H9 (cell line): Measurements from ENCODE around the gene CR1L. TPM values are rescaled to one million over a fixed set of nuclear protein-coding genes. Genes with fewer than 3 reads are reported as not detected.
"Not testable (repeated sequence)": the region's sequence is repeated elsewhere in the genome, so short reads cannot be mapped to it uniquely, and the experiment has no call there.

ENCODE experiments used
- DNase-seq: peaks from one replicate; pipeline ENCODE4 v3.0.0-alpha.2; 2017
- H2AFZ ChIP-seq: one replicate; pipeline ENCODE4 v1.6.1; 2013; ENCODE audit warnings: mild to moderate bottlenecking, low read length, control low read depth, moderate library complexity
- H2AK5ac ChIP-seq: 2 replicates; pipeline ENCODE4 v1.6.1; 2013; ENCODE audit warnings: low read length, control low read depth, mixed read lengths; ENCODE audit not compliant: insufficient read length
- H2BK120ac ChIP-seq: one replicate; pipeline ENCODE4 v1.6.1; 2013; ENCODE audit warnings: low read depth, mild to moderate bottlenecking, low read length, control low read depth, inconsistent platforms; ENCODE audit not compliant: poor library complexity, severe bottlenecking
- H2BK12ac ChIP-seq: 2 replicates; pipeline ENCODE4 v1.6.1; 2013; ENCODE audit warnings: low read length, control low read depth, mixed read lengths, low read depth; ENCODE audit not compliant: insufficient read length
- H2BK15ac ChIP-seq: 2 replicates; pipeline ENCODE4 v1.6.1; 2013; ENCODE audit warnings: low read depth, low read length, control low read depth
- H2BK20ac ChIP-seq: one replicate; pipeline ENCODE4 v1.6.1; 2013; ENCODE audit warnings: low read depth, mild to moderate bottlenecking, low read length, control low read depth, inconsistent platforms; ENCODE audit not compliant: poor library complexity, severe bottlenecking
- H2BK5ac ChIP-seq: 2 replicates; pipeline ENCODE4 v1.6.1; 2013; ENCODE audit warnings: low read length, control low read depth, mixed read lengths; ENCODE audit not compliant: insufficient read length
- H3K14ac ChIP-seq: 2 replicates; pipeline ENCODE4 v1.6.1; 2013; ENCODE audit warnings: low read length, control low read depth; ENCODE audit not compliant: insufficient read depth
- H3K18ac ChIP-seq: 2 replicates; pipeline ENCODE4 v1.6.1; 2013; ENCODE audit warnings: low read depth, mild to moderate bottlenecking, mixed read lengths, low read length, control low read depth; ENCODE audit not compliant: insufficient read length
- H3K23ac ChIP-seq: 2 replicates; pipeline ENCODE4 v1.6.1; 2013; ENCODE audit warnings: low read length, control low read depth, mixed read lengths, low read depth; ENCODE audit not compliant: insufficient read length
- H3K23me2 ChIP-seq: 2 replicates; pipeline ENCODE4 v1.6.1; 2013; ENCODE audit warnings: low read depth, mild to moderate bottlenecking, mixed read lengths, low read length, control low read depth; ENCODE audit not compliant: insufficient read length, poor library complexity, severe bottlenecking
- H3K27ac ChIP-seq: 2 replicates; pipeline ENCODE4 v1.5.1; 2013; ENCODE audit warnings: low read length, control low read depth, mixed read lengths, low read depth; ENCODE audit not compliant: insufficient read length
- H3K27me3 ChIP-seq: 2 replicates; pipeline ENCODE4 v1.6.1; 2013; ENCODE audit warnings: low read length, control low read depth, inconsistent platforms; ENCODE audit not compliant: insufficient read depth
- H3K4ac ChIP-seq: 2 replicates; pipeline ENCODE4 v1.6.1; 2013; ENCODE audit warnings: low read depth, mild to moderate bottlenecking, control low read depth, inconsistent platforms, low read length, moderate library complexity
- H3K4me1 ChIP-seq: 2 replicates; pipeline ENCODE4 v1.6.1; 2013; ENCODE audit warnings: low read length, control low read depth, inconsistent platforms; ENCODE audit not compliant: insufficient read depth
- H3K4me2 ChIP-seq: 2 replicates; pipeline ENCODE4 v1.6.1; 2013; ENCODE audit warnings: low read length, control low read depth, mixed read lengths; ENCODE audit not compliant: insufficient read length, insufficient read depth
- H3K56ac ChIP-seq: 2 replicates; pipeline ENCODE4 v1.6.1; 2013; ENCODE audit warnings: low read depth, mild to moderate bottlenecking, mixed read lengths, low read length, control low read depth; ENCODE audit not compliant: insufficient read length
- H3K79me1 ChIP-seq: 2 replicates; pipeline ENCODE4 v1.6.1; 2013; ENCODE audit warnings: low read depth, mild to moderate bottlenecking, moderate library complexity, low read length, control low read depth, inconsistent platforms; ENCODE audit not compliant: insufficient read depth, poor library complexity, severe bottlenecking
- H3K79me2 ChIP-seq: 2 replicates; pipeline ENCODE4 v1.6.1; 2013; ENCODE audit warnings: low read length, control low read depth, inconsistent platforms; ENCODE audit not compliant: insufficient read depth
- H3K9ac ChIP-seq: 2 replicates; pipeline ENCODE4 v1.6.1; 2013; ENCODE audit warnings: low read length, control low read depth, mixed read lengths; ENCODE audit not compliant: insufficient read length; ENCODE audit errors: extremely low read depth
- H3K9me3 ChIP-seq: one replicate; pipeline ENCODE4 v1.6.1; 2013; ENCODE audit warnings: low read depth, low read length, inconsistent platforms; ENCODE audit not compliant: control insufficient read depth
- H3T11ph ChIP-seq: one replicate; pipeline ENCODE4 v1.6.1; 2013; ENCODE audit warnings: mild to moderate bottlenecking, low read length, control low read depth, inconsistent platforms
- H4K20me1 ChIP-seq: one replicate; pipeline ENCODE4 v1.6.1; 2013; ENCODE audit not compliant: control insufficient read depth, insufficient read length, insufficient read depth
- H4K5ac ChIP-seq: 2 replicates; pipeline ENCODE4 v1.6.1; 2013; ENCODE audit warnings: low read depth, mild to moderate bottlenecking, mixed read lengths, low read length, control low read depth; ENCODE audit not compliant: insufficient read length
- H4K8ac ChIP-seq: replicated peaks from 2 replicates; pipeline ENCODE4 v1.6.1; 2013; ENCODE audit warnings: low read length, control low read depth, mixed read lengths, low read depth; ENCODE audit not compliant: insufficient read length
- H4K91ac ChIP-seq: 2 replicates; pipeline ENCODE4 v1.6.1; 2013; ENCODE audit warnings: low read depth, mild to moderate bottlenecking, moderate library complexity, mixed read lengths, low read length, control low read depth; ENCODE audit not compliant: insufficient read length
- H3K27ac Mint-ChIP-seq, 3 experiments: 2 replicates in 2 of 3; 3 replicates in 1 of 3; pipeline ENCODE4 v1.8.0; 2020 to 2021; ENCODE audit warnings: mixed read lengths in 3 of 3, mild to moderate bottlenecking in 1 of 3, moderate library complexity in 1 of 3
- H3K27me3 Mint-ChIP-seq: 2 replicates; pipeline ENCODE4 v1.8.0; 2021; ENCODE audit warnings: low read depth, mild to moderate bottlenecking, moderate library complexity, mixed read lengths
- H3K36me3 Mint-ChIP-seq, 3 experiments: 2 replicates in 2 of 3; 3 replicates in 1 of 3; pipeline ENCODE4 v1.8.0; 2020 to 2021; ENCODE audit warnings: low read depth in 3 of 3, mixed read lengths in 3 of 3; ENCODE audit not compliant: insufficient read depth in 1 of 3
- H3K4me1 Mint-ChIP-seq, 2 experiments: 2 replicates each; pipeline ENCODE4 v1.8.0; 2020; ENCODE audit warnings: mixed read lengths in 2 of 2
- H3K4me3 Mint-ChIP-seq, 2 experiments: 2 replicates in 1 of 2; 3 replicates in 1 of 2; pipeline ENCODE4 v1.8.0; 2020 to 2021; ENCODE audit warnings: mild to moderate bottlenecking in 2 of 2, mixed read lengths in 2 of 2, moderate library complexity in 1 of 2
- H3K9me3 Mint-ChIP-seq, 2 experiments: 2 replicates in 1 of 2; 3 replicates in 1 of 2; pipeline ENCODE4 v1.8.0; 2020; ENCODE audit warnings: mild to moderate bottlenecking in 2 of 2, mixed read lengths in 2 of 2, moderate library complexity in 1 of 2
- WGBS: extraction: QIAGEN DNeasy Blood & Tissue Kit; methylation state at CpG from one replicate; pipeline ENCODE4 v1.1.7; 2013; ENCODE audit warnings: missing lambda C conversion rate, low lambda C conversion rate, mixed read lengths; ENCODE audit not compliant: insufficient read length; ENCODE audit errors: extremely low coverage; 5-methylcytosine and 5-hydroxymethylcytosine counted together
- total RNA-seq: library from RNA; stranded (reverse); gene quantifications from 2 replicates; pipeline ENCODE4 v1.2.1, GENCODE V29; 2021

CR1L gene
- total RNA-seq, 1 experiment from 2014 or later = 0.37 TPM

DNA sequence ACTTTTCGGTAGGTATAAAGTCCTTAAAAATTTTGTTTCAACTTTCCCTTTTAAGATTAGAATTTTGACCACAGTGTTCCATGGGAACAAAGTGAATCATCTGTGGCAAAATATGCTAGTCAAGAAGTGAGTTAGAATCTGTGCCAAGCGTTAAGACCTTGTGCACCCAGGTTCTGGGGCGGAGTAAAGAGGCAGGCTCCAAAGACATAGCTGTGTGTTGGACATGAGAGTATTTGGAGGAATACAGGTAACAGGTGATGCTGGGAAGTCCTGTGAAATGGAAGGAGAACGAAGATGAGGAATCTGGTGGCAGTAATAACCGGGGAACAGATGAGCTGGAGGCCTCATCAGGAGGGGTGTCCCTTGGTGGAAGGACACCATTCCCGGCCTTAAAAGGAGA is 10.6 kb upstream of the CR1L start:
- not testable (repeated sequence) for H3K36me3 Mint-ChIP-seq, H3K23ac ChIP-seq, H3K23me2 ChIP-seq, H4K20me1 ChIP-seq, DNase-seq, H3K27me3 Mint-ChIP-seq, H3K79me2 ChIP-seq, H3K14ac ChIP-seq, H3K27me3 ChIP-seq, H3K9ac ChIP-seq, H3K4me2 ChIP-seq, H3K27ac ChIP-seq, H2BK15ac ChIP-seq, H3K79me1 ChIP-seq, H3K9me3 ChIP-seq, H3K56ac ChIP-seq, H3K4me1 ChIP-seq, H2AFZ ChIP-seq, H4K8ac ChIP-seq, H2BK20ac ChIP-seq, H3K9me3 Mint-ChIP-seq
- H3K4me3 Mint-ChIP-seq = peak overlapping the region in 1 of 2 experiments; percentile 25; a peak in 1 of 5 replicates
- Histone ChIP-seq H2AK5ac (peak overlapping the region; percentile 90), H2BK120ac (peak overlapping the region; percentile 98), H3K18ac (peak overlapping the region; percentile 78), H2BK5ac (peak overlapping the region; percentile 84), H3T11ph (peak overlapping the region; percentile 45), H2BK12ac (peak overlapping the region; percentile 90), H3K4ac (peak overlapping the region; percentile 87), H4K91ac (peak overlapping the region; percentile 94), H4K5ac (peak overlapping the region; percentile 88)
- peak overlapping the region; percentile 45 to 95 (median 87); a peak in 5 of 7 replicates for H3K27ac Mint-ChIP-seq
- H3K4me1 Mint-ChIP-seq = peaks cover 69 to 78% of the 10 kb centered on the region in 2 experiments
- no CpG with 5 or more reads among the region's 6 CpGs for WGBS

DNA sequence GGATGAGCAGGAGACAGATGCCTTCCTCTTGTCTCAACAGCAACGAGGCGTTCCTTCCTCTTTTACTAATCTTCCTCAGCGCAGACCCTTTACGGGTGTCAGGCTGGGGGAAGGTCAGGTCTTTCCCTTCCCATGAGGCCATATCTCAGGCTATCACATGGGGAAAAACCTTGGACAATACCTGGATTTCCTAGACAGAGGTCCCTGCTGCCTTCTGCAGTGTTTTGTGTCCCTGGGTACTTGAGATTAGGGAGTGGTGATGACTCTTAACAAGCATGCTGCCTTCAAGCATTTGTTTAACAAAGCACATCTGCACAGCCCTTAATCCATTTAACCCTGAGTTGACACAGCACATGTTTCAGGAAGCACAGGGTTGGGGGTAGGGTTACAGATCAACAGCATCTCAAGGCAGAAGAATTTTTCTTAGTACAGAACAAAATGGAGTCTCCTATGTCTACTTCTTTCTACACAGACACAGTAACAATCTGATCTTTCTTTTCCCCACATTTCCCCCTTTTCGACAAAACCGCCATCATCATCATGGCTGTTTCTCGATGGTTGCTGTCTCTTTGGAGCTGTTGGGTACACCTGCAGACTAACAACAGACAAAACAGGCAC is 9.3 kb upstream of the CR1L start:
- not testable (repeated sequence) for H3K4ac ChIP-seq

More for the DNA sequence above, 9.3 kb upstream of the CR1L start:
- not testable (repeated sequence) for H3K9me3 ChIP-seq, H2BK15ac ChIP-seq, H3K4me1 ChIP-seq, H2BK120ac ChIP-seq, H3K9ac ChIP-seq, H3K9me3 Mint-ChIP-seq, H4K20me1 ChIP-seq, H2BK12ac ChIP-seq, H2AFZ ChIP-seq, H3K4me2 ChIP-seq, DNase-seq, H3K36me3 Mint-ChIP-seq, H3K27me3 Mint-ChIP-seq, H3K18ac ChIP-seq, H4K5ac ChIP-seq, H4K8ac ChIP-seq, H3K27me3 ChIP-seq, H3K79me2 ChIP-seq, H4K91ac ChIP-seq, H3K23me2 ChIP-seq, H3T11ph ChIP-seq, H3K79me1 ChIP-seq, H2AK5ac ChIP-seq, H3K56ac ChIP-seq, H2BK20ac ChIP-seq, H3K23ac ChIP-seq, H2BK5ac ChIP-seq
- WGBS = no CpG with 5 or more reads among the region's 7 CpGs
- H3K27ac ChIP-seq = peak overlapping the region; percentile 21
- Mint-ChIP-seq H3K4me1 (peaks cover 69 to 77% of the 10 kb centered on the region in 2 experiments), H3K27ac (peak overlapping the region; percentile 85 to 95 (median 87)), H3K4me3 (peak overlapping the region in 1 of 2 experiments; percentile 30; a peak in 3 of 5 replicates)
- H3K14ac ChIP-seq = 0 out of 2 replicates have a peak overlapping the region, but pooled peaks have one; percentile 88
